ENCODE measurements around the gene PRPH. TPM values are rescaled to one million over a fixed set of nuclear protein-coding genes. Genes with fewer than 3 reads are reported as not detected.

The PRPH gene
- total and polyA plus RNA-seq, 9 of the 15 experiments (the other 6 are each of a cell fraction or from before 2014, with no cell fraction given) = 0.27 to 1.9 (median 1.3) TPM; not detected in 1

GRCh38 chr12:49272790-49273725, 21.9 kb upstream of the PRPH start:
- FAIRE-seq (no peak), ATAC-seq (peak; percentile 41), DNase-seq (ENCODE audit: extremely low read depth in 1 of 4, low spot score in 3 of 4) (no peak)
- CTCF ChIA-PET (ENCODE audit: low intra/inter-chr PET ratio) = no interaction called here
- Histone ChIP-seq H3K9me1 (ENCODE audit: control insufficient read depth, insufficient read depth, low read length) (no peaks in the 10 kb centered on the region), H3K9me3 (replicated peaks; ENCODE audit: control insufficient read depth, insufficient read depth, low read depth, low read length) (no peaks in the 10 kb centered on the region), H2AFZ (ENCODE audit: low read depth, low read length) (no peak overlapping the region), H3K4me1 (replicated peaks in 1 of 2; ENCODE audit: control insufficient read depth in 2 of 2, insufficient read depth in 2 of 2, low read length in 2 of 2) (peaks cover 7 to 10% of the 10 kb centered on the region in 2 experiments; a peak in 4 of 5 replicates), H3K27me3 (ENCODE audit: control insufficient read depth in 2 of 2, insufficient read depth in 2 of 2, low read length in 2 of 2) (no peaks in the 10 kb centered on the region), H3K79me2 (ENCODE audit: control insufficient read depth, insufficient read depth, low read length) (peaks cover 27% of the 10 kb centered on the region), H3K4me2 (ENCODE audit: insufficient read depth, low read length) (no peak overlapping the region), H3K4me3 (no peak overlapping the region), H3K27ac (ENCODE audit: extremely low read depth, low read depth, low read length) (no peak overlapping the region), H3K9ac (ENCODE audit: insufficient read depth in 1 of 2, low read depth in 2 of 2, low read length in 2 of 2) (no peak overlapping the region), H3K36me3 (ENCODE audit: control insufficient read depth, insufficient read depth, low read length) (peaks cover 56% of the 10 kb centered on the region), H4K20me1 (replicated peaks; ENCODE audit: control insufficient read depth, insufficient read depth, low read length) (peaks cover 55% of the 10 kb centered on the region)
- POLR2A ChIA-PET = interaction anchor here (0.5 to 7.5 kb wide), 17 partner anchors 6 to 498 kb away, joined by 3 to 141 read pairs (median 3); partner anchors contain the start of genes PRPH, RHEBL1 and TUBA1C
- in situ Hi-C loops (cut with MboI) (no loop called here), intact Hi-C loops (cut with micrococcal nuclease) (no loop called here)
- BruUV-seq (replicated peaks) = TSS peak; percentile 44
- 86% methylated on average over 10 of the region's 16 CpGs for WGBS (ENCODE audit: insufficient coverage, low coverage, missing lambda C conversion rate)
- TF ChIP-seq HNRNPUL1 (IDR thresholded peaks at IDR 0.05; ENCODE audit: low read length) = no peak
- no peak for TF ChIP-seq NKRF (IDR thresholded peaks at IDR 0.05; ENCODE audit: borderline replicate concordance)
- TF ChIP-seq STAG1 (CRISPR knock-in tag; IDR thresholded peaks at IDR 0.05; ENCODE audit: borderline replicate concordance) = no peak
- TF ChIP-seq ZNF318 (IDR thresholded peaks at IDR 0.05; ENCODE audit: borderline replicate concordance in 1 of 2, low read depth in 1 of 2) = no peak
- no peak for TF ChIP-seq CBFA2T2 (conservative IDR thresholded peaks at IDR 0.05)
- no peak for TF ChIP-seq ZNF431 (CRISPR knock-in tag; IDR thresholded peaks at IDR 0.05)
- TF ChIP-seq EGR1 (conservative IDR thresholded peaks at IDR 0.05) = no peak
- TF ChIP-seq HMBOX1 (IDR thresholded peaks at IDR 0.05) = no peak
- no peak; a peak in 1 of 4 replicates for TF ChIP-seq HDAC1 (IDR thresholded peaks at IDR 0.05)

Measured in K562 (cell line).